HG02973 (cell line): ENCODE results near the gene KHDC4.
A peak's percentile ranks its signal among the peaks of the same experiment; 100 is the strongest.
"Not testable (repeated sequence)": the region's sequence is repeated elsewhere in the genome, so short reads cannot be mapped to it uniquely, and the experiment has no call there.

ENCODE experiments used
- ATAC-seq: cut with Tn5 transposase; IDR thresholded peaks from one replicate; pipeline ENCODE4 v1.9.1; 2021; ENCODE audit warnings: moderate library complexity; ENCODE audit not compliant: unreplicated experiment

KHDC4 gene

GRCh38 chr1:155911156-155912055 lies 22.8 kb downstream of the KHDC4 start, which contains the start of gene RIT1:
Gene RIT1, minus strand, starts transcription at chr1:155911349. Its CDS starts 588 bp downstream, at chr1:155910761.
- peak; percentile 72 for ATAC-seq

GRCh38 chr1:155910621-155911121 lies 23.5 kb downstream of the KHDC4 start:
- no peak for ATAC-seq

GRCh38 chr1:155909894-155910293 lies 24.3 kb downstream of the KHDC4 start:
- ATAC-seq, result no peak

GRCh38 chr1:155904261-155904660 lies 30.0 kb downstream of the KHDC4 start:
- no peak for ATAC-seq

GRCh38 chr1:155900161-155900560 lies 34.1 kb downstream of the KHDC4 start:
- no peak for ATAC-seq

- ATAC-seq, result no peak
Observed at GRCh38 chr1:155899683-155900082, 34.5 kb downstream of the KHDC4 start.

- no peak for ATAC-seq
Observed at GRCh38 chr1:155898888-155899287, 35.3 kb downstream of the KHDC4 start.

- no peak for ATAC-seq
Observed at GRCh38 chr1:155897746-155898145, 36.5 kb downstream of the KHDC4 start.

GRCh38 chr1:155896476-155896875 lies 37.7 kb downstream of the KHDC4 start:
- ATAC-seq, result not testable (repeated sequence)

- ATAC-seq, result not testable (repeated sequence)
Observed at GRCh38 chr1:155895617-155896016, 38.6 kb downstream of the KHDC4 start.

GRCh38 chr1:155893389-155894142 lies 40.6 kb downstream of the KHDC4 start:
- ATAC-seq, result no peak

GRCh38 chr1:155892796-155893195 lies 41.4 kb downstream of the KHDC4 start:
- ATAC-seq, result no peak

GRCh38 chr1:155890251-155890650 lies 44.0 kb downstream of the KHDC4 start:
- no peak for ATAC-seq

GRCh38 chr1:155889566-155889965 lies 44.6 kb downstream of the KHDC4 start:
- no peak for ATAC-seq

GRCh38 chr1:155888481-155888880 lies 45.7 kb downstream of the KHDC4 start:
- ATAC-seq, result no peak

- no peak for ATAC-seq
Observed at GRCh38 chr1:155884982-155885381, 49.2 kb downstream of the KHDC4 start.

GRCh38 chr1:155884031-155884960 lies 49.9 kb downstream of the KHDC4 start:
- no peak for ATAC-seq

- ATAC-seq, result no peak
Observed at GRCh38 chr1:155882766-155883165, 51.4 kb downstream of the KHDC4 start.

- ATAC-seq, result no peak
Observed at GRCh38 chr1:155882235-155882634, 52.0 kb downstream of the KHDC4 start.

GRCh38 chr1:155880950-155881349 lies 53.3 kb downstream of the KHDC4 start:
- ATAC-seq, result no peak

GRCh38 chr1:155880251-155880650 lies 54.0 kb downstream of the KHDC4 start:
- ATAC-seq, result no peak
